ENCODE measurements around the gene LAMA2. TPM values are rescaled to one million over a fixed set of nuclear protein-coding genes. Genes with fewer than 3 reads are reported as not detected.

Gene LAMA2
- polyA plus RNA-seq, 1 donor from 2014 or later: 2.5 TPM

- Histone ChIP-seq H3F3A (ENCODE audit: insufficient read depth, low read length, poor library complexity, severe bottlenecking) (peaks cover 4% of the 10 kb centered on the region), H3K9me3 (ENCODE audit: low read length) (no peaks in the 10 kb centered on the region), H3K9me2 (ENCODE audit: insufficient read depth, low read length) (no peaks in the 10 kb centered on the region), H4K20me1 (ENCODE audit: insufficient read depth) (no peaks in the 10 kb centered on the region), H3K4me3 (ENCODE audit: low read length) (no peak overlapping the region), H3K79me2 (replicated peaks; ENCODE audit: insufficient read depth, low read length) (no peaks in the 10 kb centered on the region), H3K27ac (ENCODE audit: low read length) (no peak overlapping the region), H3K36me3 (ENCODE audit: insufficient read depth, low read length) (no peaks in the 10 kb centered on the region), H3K4me2 (ENCODE audit: low read length) (no peak overlapping the region), H3K9ac (ENCODE audit: low read length) (no peak overlapping the region), H3K27me3 (ENCODE audit: insufficient read depth, low read depth, low read length) (peaks cover 7% of the 10 kb centered on the region), H2AFZ (ENCODE audit: low read depth, low read length) (no peak overlapping the region)
- TF ChIP-seq RAD21 (conservative IDR thresholded peaks at IDR 0.05) (no peak), EP300 (conservative IDR thresholded peaks at IDR 0.05; ENCODE audit: poor library complexity, severe bottlenecking) (no peak), POLR2AphosphoS5 (IDR thresholded peaks at IDR 0.05) (no peak), EZH2 (IDR thresholded peaks at IDR 0.05; ENCODE audit: borderline replicate concordance, insufficient read depth, low read length, poor library complexity, severe bottlenecking) (no peak)
These were observed 308.3 kb downstream of the LAMA2 start for GRCh38 chr6:129191235-129191634.

- no peak overlapping the region for H3K27ac ChIP-seq (ENCODE audit: low read length)
- H2AFZ ChIP-seq (ENCODE audit: low read depth, low read length): no peak overlapping the region
- H3K4me2 ChIP-seq (ENCODE audit: low read length): no peak overlapping the region
- H4K20me1 ChIP-seq (ENCODE audit: insufficient read depth): no peaks in the 10 kb centered on the region
- TF ChIP-seq MXI1 (conservative IDR thresholded peaks at IDR 0.05; ENCODE audit: poor library complexity, severe bottlenecking) (no peak), EZH2 (IDR thresholded peaks at IDR 0.05; ENCODE audit: borderline replicate concordance, insufficient read depth, low read length, poor library complexity, severe bottlenecking) (no peak), EP300 (conservative IDR thresholded peaks at IDR 0.05; ENCODE audit: poor library complexity, severe bottlenecking) (no peak), SMC3 (conservative IDR thresholded peaks at IDR 0.05; ENCODE audit: poor library complexity) (no peak), RAD21 (conservative IDR thresholded peaks at IDR 0.05) (no peak), POLR2AphosphoS5 (IDR thresholded peaks at IDR 0.05) (no peak), TAF1 (IDR thresholded peaks at IDR 0.05; ENCODE audit: low read depth) (no peak), REST (IDR thresholded peaks at IDR 0.05; ENCODE audit: borderline replicate concordance) (no peak)
- TF ChIP-seq, protein P1, sequence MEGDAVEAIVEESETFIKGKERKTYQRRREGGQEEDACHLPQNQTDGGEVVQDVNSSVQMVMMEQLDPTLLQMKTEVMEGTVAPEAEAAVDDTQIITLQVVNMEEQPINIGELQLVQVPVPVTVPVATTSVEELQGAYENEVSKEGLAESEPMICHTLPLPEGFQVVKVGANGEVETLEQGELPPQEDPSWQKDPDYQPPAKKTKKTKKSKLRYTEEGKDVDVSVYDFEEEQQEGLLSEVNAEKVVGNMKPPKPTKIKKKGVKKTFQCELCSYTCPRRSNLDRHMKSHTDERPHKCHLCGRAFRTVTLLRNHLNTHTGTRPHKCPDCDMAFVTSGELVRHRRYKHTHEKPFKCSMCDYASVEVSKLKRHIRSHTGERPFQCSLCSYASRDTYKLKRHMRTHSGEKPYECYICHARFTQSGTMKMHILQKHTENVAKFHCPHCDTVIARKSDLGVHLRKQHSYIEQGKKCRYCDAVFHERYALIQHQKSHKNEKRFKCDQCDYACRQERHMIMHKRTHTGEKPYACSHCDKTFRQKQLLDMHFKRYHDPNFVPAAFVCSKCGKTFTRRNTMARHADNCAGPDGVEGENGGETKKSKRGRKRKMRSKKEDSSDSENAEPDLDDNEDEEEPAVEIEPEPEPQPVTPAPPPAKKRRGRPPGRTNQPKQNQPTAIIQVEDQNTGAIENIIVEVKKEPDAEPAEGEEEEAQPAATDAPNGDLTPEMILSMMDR (IDR thresholded peaks at IDR 0.05; ENCODE audit: poor library complexity, severe bottlenecking): no peak
- no peak overlapping the region for H3K9ac ChIP-seq (ENCODE audit: low read length)
- H3K9me3 ChIP-seq (ENCODE audit: low read length): no peaks in the 10 kb centered on the region
- no peaks in the 10 kb centered on the region for H3K9me2 ChIP-seq (ENCODE audit: insufficient read depth, low read length)
- no peaks in the 10 kb centered on the region for H3K36me3 ChIP-seq (ENCODE audit: insufficient read depth, low read length)
- H3F3A ChIP-seq (ENCODE audit: insufficient read depth, low read length, poor library complexity, severe bottlenecking): peaks cover 4% of the 10 kb centered on the region
- H3K27me3 ChIP-seq (ENCODE audit: insufficient read depth, low read depth, low read length): peaks cover 13% of the 10 kb centered on the region
- H3K79me2 ChIP-seq (replicated peaks; ENCODE audit: insufficient read depth, low read length): no peaks in the 10 kb centered on the region
- H3K4me3 ChIP-seq (ENCODE audit: low read length): no peak overlapping the region
These were observed 309.6 kb downstream of the LAMA2 start for GRCh38 chr6:129192458-129192989.
